ENCODE results near the gene MSL2.

DNA sequence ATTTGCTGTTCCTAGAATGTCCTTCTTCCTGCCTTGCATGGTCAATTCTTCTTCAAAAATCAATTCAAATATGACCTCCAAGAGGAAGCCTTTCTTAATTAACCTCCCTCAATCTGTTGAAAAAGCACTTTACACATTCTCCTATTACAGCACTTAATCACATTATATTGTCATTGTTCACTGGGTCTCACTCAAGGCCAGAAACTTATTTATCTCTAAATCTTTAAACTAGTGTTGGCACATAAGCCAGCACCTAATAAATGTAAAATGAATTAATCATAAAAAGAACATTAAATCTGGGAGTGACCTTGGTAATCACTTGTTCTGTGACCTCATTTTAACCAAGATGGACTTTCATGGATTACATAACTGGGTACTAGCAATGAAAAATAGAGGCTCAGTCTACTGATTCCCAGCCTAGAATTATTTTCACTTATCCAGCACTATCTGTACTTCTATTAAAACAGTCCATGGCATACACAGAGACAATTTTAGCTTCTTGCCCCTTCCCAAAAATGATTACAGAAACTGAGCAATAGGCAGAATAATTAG is 22.1 kb downstream of the MSL2 start:
- TF ChIP-seq, protein P1, sequence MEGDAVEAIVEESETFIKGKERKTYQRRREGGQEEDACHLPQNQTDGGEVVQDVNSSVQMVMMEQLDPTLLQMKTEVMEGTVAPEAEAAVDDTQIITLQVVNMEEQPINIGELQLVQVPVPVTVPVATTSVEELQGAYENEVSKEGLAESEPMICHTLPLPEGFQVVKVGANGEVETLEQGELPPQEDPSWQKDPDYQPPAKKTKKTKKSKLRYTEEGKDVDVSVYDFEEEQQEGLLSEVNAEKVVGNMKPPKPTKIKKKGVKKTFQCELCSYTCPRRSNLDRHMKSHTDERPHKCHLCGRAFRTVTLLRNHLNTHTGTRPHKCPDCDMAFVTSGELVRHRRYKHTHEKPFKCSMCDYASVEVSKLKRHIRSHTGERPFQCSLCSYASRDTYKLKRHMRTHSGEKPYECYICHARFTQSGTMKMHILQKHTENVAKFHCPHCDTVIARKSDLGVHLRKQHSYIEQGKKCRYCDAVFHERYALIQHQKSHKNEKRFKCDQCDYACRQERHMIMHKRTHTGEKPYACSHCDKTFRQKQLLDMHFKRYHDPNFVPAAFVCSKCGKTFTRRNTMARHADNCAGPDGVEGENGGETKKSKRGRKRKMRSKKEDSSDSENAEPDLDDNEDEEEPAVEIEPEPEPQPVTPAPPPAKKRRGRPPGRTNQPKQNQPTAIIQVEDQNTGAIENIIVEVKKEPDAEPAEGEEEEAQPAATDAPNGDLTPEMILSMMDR (IDR thresholded peaks at IDR 0.05; ENCODE audit: control extremely low read depth in 1 of 3, insufficient read depth in 1 of 3, low read depth in 1 of 3, low read length in 3 of 3) = no peak
- TF ChIP-seq JUN (IDR thresholded peaks at IDR 0.05; ENCODE audit: low read depth, low read length) = no peak
- no peak for TF ChIP-seq EP300 (IDR thresholded peaks at IDR 0.05; ENCODE audit: borderline replicate concordance in 1 of 2, low read depth in 2 of 2, low read length in 2 of 2)
- no peak for TF ChIP-seq EZH2 (IDR thresholded peaks at IDR 0.05; ENCODE audit: low read depth, low read length, severe bottlenecking)
- TF ChIP-seq HDAC2 (IDR thresholded peaks at IDR 0.05; ENCODE audit: borderline replicate concordance in 1 of 2, low read depth in 2 of 2, low read length in 2 of 2) = no peak
- TF ChIP-seq CEBPB (IDR thresholded peaks at IDR 0.05; ENCODE audit: low read depth, low read length) = no peak
- TF ChIP-seq POLR2A (IDR thresholded peaks at IDR 0.05; ENCODE audit: control extremely low read depth in 1 of 2, low read depth in 2 of 2, low read length in 2 of 2) = no peak
- no peak for TF ChIP-seq E2F6 (IDR thresholded peaks at IDR 0.05)
- no peak for TF ChIP-seq EGR1 (IDR thresholded peaks at IDR 0.05; ENCODE audit: borderline replicate concordance, low read depth, low read length)
- TF ChIP-seq CBX8 (IDR thresholded peaks at IDR 0.05; ENCODE audit: borderline replicate concordance, low read depth, low read length) = no peak
